Loucy (cell line): ENCODE results near the gene SLC9A8.

Experiments used
- EZH2phosphoT487 ChIP-seq: fragments of 200-600 bp; IDR thresholded peaks from 2 replicates; pipeline ENCODE4 v1.6.1; 2018; ENCODE audit warnings: antibody characterized with exemption, mild to moderate bottlenecking, moderate library complexity, borderline replicate concordance
- TF ChIP-seq, protein P1 (sequence below): fragments of 200-600 bp; sonication (generic); conservative IDR thresholded peaks from 2 replicates; pipeline ENCODE4 v1.5.1; 2014; ENCODE audit warnings: mild to moderate bottlenecking, antibody characterized with exemption, low read length

- TF ChIP-seq, protein P1, sequence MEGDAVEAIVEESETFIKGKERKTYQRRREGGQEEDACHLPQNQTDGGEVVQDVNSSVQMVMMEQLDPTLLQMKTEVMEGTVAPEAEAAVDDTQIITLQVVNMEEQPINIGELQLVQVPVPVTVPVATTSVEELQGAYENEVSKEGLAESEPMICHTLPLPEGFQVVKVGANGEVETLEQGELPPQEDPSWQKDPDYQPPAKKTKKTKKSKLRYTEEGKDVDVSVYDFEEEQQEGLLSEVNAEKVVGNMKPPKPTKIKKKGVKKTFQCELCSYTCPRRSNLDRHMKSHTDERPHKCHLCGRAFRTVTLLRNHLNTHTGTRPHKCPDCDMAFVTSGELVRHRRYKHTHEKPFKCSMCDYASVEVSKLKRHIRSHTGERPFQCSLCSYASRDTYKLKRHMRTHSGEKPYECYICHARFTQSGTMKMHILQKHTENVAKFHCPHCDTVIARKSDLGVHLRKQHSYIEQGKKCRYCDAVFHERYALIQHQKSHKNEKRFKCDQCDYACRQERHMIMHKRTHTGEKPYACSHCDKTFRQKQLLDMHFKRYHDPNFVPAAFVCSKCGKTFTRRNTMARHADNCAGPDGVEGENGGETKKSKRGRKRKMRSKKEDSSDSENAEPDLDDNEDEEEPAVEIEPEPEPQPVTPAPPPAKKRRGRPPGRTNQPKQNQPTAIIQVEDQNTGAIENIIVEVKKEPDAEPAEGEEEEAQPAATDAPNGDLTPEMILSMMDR, result no peak
- TF ChIP-seq EZH2phosphoT487, result no peak
Measured at GRCh38 chr20:49851991-49852390, 39.4 kb downstream of the SLC9A8 start.
